Hepatocyte (in vitro differentiated cells): Measurements from ENCODE around the gene BZW1.

ENCODE experiments used
- CTCF ChIP-seq: fragments of 200-600 bp; sonication (generic); IDR thresholded peaks from 2 replicates; pipeline ENCODE4 v1.5.1; 2016; ENCODE audit warnings: antibody characterized with exemption, mild to moderate bottlenecking; ENCODE audit not compliant: poor library complexity
- EZH2phosphoT487 ChIP-seq: fragments of 200-600 bp; sonication (generic); IDR thresholded peaks from one replicate; pipeline ENCODE4 v1.6.1; 2018; ENCODE audit warnings: antibody characterized with exemption, mild to moderate bottlenecking, low read depth, moderate library complexity; ENCODE audit not compliant: unreplicated experiment, severe bottlenecking

- TF ChIP-seq CTCF (no peak), EZH2phosphoT487 (no peak)
Measured at GRCh38 chr2:200852605-200853004, 40.9 kb downstream of the BZW1 start.
